GM21526 (cell line): ENCODE data around the gene CUEDC1.
"Not testable (repeated sequence)": the region's sequence is repeated elsewhere in the genome, so short reads cannot be mapped to it uniquely, and the experiment has no call there.

Experiments
- ATAC-seq: cut with Tn5 transposase; IDR thresholded peaks from one replicate; pipeline ENCODE4 v1.9.1; 2021; ENCODE audit warnings: moderate library complexity; ENCODE audit not compliant: unreplicated experiment, low FRiP score

Gene CUEDC1

DNA sequence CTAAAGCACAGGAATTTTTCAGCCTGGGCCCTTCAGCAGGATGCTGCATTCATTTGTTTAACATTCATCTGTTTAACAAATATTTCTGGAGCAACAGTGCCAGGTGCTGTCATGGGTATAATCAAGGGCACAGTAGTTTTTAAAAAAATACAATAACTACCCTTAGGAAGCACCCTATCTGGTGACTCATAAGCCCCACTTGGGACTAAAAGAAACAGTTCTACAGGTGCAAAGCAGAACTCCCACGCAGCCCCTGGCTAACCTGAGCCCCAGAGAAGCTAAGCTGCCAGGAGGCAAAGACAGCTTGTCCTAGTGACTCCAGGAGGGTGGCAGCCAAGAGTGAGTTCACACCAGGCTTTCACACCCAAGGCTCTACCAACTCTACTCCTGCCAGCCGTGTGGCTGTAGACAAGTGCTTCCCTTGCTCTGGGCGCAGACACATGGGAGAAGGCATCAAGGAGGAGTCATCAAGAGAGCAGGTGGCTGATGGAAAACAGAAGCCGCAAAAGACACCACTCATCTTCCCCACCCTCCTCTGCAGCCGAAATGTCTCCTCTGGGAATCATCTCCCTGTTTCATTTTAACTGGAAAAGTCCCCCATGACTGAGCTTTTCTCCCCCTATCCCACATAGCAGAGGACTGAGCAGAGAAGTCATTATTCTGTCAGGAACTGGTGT lies 14.4 kb downstream of the CUEDC1 start:
- ATAC-seq: no peak

DNA sequence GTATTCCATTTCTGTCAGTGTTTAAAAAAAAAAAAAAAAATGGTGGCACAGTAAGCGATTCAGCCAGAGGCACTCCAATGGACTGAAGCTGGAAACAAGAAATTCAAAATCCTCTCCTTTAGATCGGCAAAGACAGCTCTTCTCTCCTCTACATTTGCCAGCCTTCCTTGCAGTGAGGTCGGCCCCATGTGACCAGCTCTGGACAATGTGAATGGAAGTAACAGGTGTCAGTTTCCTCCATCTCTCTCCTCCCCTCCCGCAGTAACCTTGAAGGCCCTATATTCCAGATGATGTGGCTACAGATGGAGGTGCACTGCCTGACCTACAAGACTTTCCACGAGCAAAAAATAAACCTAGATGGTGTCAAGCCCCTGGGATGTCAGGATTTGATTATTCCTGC lies 15.0 kb downstream of the CUEDC1 start:
- no peak for ATAC-seq

DNA sequence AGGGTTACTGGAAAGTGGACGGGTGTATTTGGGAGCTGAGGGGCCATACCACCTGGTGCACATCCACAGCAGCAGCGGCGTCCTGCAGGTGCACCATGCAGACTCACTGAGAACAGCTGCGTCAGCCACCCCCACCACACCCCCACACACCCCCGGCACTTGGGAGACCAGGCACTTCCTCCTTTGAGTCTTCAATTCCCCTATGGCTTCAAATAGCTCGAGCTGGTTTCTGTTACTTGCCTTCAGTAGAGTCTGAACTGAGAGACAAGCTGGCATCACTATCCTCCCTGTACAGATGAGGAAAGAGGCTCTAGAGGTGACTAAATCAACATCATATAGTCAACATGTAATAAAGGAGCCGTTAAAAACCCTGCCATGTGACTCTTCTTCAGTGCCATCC lies 15.4 kb downstream of the CUEDC1 start:
- peak; percentile 50 for ATAC-seq

DNA sequence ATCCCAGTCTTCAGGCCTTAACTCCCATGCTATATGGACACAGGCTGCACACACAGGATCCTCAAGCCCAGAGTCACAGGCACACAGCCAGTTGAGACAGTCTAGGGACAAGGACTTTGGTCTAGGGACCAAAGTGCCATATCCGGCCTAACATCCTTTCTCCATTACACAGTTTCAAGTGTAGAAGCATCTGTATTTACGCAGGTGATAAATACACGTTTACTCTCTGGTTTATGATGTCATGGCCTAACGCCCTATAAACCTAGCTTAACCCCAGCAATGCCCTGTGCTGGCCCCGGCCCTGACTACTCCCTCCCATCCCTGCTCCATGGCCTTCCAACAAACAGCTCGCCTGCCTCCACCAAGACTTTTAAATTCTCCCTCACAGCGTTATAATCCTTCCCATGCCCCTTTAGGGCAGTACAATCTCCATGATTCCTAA lies 17.1 kb downstream of the CUEDC1 start:
- ATAC-seq: no peak

DNA sequence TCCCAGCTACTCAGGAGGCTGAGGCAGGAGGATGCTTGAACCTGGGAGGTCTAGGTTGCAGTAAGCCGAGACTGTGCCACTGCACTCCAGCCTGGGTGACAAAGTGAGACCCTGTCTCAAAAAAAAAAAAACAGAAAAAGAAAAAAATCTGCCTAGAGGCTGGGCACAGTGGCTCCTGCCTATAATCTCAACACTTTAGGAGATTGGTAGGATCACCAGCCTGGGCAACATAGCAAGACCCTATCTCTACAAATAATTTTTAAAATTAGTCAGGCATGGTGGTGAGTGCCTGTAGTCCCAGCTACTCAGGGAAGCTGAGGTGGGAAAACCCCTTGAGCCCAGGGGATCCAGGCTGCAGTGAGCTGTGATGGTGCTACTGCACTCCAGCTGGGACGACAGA lies 17.7 kb downstream of the CUEDC1 start:
- no peak for ATAC-seq

DNA sequence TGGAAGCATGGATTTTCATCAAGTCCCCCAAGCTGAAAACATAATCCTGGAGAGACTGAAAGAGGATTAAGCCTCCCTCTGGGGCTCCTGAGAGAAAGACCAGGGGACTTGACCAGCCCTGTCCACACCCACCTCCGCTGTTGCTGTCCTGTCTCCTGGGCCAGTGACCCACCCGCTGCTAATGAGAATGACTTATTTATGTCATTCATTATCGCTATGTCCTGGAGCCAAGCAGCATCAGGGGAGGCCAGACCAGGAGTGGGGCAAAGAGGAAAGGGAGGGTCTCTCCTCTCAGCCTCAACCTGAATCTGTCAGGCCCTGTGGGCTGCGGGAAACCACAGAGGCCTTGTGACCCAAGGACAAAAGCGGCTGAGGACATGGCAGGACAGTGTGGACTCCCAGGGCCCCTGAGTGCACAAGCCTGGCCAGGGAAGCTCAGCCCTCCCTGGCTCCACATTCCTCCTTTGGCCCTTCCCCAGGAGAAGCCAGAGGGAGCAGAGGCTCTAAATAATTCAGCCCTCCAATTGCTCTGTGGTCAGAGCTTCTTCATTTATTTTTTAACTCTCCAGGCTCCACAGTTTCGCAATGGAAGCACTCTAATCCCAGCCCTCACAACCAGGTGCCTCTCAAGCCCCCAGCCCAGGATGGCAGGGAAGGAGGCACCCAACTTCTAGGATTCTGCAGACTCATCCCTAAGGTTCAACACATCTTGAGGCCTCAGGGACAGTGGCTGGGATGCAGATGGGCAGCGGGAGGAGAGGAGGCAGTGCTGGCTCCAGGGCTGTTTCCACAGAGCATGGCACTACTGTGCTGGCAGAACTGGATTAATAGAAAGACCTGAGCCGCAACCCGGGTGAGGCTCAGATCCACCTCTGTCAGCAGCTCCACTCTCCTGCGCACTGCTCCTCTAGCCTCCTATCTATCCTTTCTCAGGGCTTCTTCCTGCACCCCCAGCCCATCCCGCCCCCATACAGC lies 19.1 kb downstream of the CUEDC1 start:
- ATAC-seq: no peak

DNA sequence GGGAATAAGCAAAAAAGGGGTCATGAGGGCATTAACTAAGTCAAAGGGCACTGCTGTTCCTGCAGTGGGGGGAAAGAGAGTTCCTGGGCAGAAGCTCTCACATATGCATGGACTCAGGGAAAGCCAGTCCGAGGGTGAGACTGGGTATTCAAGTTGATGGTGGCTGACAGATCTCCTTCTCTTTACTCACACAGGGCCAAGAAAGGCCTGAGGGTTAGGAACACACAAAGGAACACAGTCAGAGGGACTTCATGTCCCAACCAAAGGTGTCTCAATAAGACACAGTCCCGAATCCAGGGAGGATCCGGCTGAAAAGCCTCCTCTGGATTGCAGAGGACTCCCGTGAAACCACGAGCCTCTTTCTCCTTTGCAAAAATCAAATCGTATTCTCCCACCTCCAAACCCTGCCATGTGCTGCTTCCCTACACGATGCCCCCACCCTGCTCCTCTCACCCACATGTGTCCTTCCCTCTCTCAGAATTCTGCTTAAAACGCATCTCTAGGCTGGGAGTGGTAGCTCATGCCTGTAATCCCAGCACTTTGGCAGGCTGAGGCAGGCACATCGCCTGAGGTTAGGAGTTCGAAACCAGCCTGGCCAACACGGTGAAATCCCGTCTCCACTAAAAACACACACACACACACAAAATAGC lies 23.6 kb downstream of the CUEDC1 start:
- no peak for ATAC-seq

DNA sequence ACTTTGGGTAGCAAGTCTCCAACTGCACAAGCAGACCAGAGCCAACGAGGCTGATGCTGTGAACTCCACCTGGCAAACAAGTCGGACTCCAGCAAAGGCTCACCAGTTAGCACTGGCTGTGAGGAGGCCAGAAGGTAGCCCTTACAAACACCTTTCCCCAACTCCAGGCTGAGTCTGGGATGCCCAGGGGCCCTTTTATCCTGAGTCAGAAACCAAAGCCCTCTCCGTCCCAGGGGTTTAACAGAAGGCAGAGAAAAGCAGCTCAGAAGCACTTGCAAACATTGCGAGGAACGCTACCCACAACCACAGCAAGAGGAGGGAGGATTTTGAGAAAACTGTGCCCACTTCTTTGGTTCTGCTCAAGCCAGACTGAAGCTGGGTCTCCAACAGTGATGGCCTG lies 25.0 kb downstream of the CUEDC1 start:
- no peak for ATAC-seq

DNA sequence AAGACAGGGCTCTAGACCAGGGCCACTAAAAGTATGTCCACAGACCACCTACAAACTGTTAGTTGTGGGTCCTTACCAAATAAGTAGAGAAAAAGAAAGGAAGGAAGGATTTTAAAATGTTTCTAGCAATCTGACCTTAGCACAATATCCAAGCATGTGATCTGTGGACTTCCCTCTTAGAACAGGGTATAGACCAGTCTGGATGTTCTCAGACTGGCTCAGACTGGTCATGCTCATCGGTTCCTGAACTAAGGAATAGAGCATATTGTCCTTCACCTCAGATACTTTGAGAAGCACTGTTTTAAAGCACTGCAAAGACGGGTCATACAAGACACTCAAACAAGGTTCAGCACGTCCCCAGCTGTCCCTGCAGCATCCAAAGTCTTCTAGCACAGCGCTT lies 25.8 kb downstream of the CUEDC1 start:
- no peak for ATAC-seq

DNA sequence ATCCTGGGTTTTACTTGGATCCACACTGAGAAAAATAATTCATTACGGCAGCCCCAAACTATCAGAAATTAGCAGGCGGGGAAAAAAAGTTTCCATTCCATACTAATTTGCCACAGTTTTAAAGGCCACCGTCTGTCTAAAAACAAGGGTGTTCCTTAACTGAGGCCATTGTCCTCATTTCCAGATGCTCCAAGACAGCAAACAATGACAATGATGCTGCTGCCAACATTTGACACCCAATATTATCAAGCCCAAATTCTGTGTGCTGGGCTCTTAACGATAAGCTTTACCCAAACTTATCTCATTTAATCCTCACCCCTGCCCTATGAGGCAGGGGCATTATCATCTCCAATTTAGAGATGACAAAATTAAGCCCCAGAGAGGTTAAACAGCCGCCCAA lies 26.3 kb downstream of the CUEDC1 start:
- no peak for ATAC-seq

DNA sequence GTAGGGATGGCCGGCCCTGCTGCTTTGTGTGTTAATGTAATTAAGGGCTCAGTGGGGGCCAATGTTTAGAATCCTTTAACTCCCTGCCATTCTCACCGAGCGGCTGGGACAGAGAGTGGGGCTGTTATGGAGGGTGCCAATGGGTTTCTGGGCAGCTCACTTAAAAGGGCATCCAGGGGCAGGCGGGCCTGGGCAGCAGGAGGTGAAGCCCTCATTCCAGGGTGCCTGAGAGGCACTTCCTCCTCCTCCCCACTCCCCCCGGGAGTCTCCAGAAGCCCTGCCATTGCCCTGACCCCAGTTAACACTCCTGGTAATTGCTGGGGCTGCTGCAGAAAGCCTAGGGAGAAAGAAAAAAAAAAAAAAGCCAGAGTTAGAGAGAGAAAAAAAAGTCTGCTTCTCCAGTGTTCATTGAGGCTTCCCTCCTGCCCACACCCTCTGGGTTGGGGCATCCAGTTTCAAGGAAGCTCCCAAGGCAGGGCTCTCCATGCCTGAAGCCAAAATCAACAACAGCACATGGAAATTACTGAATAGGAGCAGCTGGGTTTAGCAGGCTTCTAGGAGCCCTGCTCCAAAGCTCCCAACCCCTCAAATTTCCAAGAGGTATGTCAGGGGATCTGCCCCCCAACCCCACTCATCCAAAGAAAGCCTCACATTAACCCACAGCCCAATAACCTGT lies 28.0 kb downstream of the CUEDC1 start:
- no peak for ATAC-seq

DNA sequence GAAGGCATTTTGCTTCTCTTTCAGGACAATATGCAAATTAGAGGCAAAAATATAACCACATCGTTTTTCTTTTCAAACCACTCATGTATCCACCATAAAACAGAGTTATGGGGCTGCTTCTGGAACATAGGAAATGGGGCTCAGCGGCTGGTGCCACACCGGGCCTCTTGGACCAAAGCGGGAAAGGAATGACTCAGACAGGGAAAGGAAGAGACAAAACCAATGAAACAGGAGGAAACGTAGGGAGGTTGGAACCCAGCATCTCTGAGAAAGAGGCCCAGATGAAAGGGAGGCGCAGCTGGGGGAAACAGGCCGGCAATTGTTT lies 28.5 kb downstream of the CUEDC1 start:
- ATAC-seq: no peak

DNA sequence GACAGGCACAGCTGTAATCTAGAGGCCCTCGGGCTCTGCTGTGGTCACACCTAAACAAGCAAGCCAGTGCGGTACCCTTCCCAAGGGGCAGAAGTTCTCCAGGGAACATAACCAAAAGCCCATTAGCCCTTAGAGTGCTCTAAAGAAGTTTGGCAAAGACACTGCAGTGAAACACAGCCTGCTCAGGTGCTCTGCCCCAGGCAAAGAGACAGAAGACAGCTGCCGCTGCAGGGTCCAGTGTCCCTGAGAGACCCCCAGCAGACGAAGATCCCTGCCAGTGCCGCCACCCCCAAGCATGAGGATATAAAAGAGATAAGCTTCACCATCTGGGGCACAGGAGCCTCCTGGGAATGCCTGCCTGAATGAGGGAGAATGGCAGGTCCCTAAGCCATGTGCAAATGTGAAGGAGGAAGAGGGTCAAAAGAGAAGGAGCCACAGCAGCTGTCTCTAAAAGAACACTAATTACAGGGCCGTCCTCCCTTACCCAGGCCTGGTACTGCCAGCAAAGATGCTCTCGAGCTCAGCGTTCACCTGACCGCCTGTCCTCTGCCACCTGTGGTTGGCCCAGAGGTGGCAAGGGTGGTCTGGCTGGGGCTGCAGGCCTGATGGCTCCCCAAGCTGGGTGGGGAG lies 29.7 kb downstream of the CUEDC1 start:
- ATAC-seq: no peak

DNA sequence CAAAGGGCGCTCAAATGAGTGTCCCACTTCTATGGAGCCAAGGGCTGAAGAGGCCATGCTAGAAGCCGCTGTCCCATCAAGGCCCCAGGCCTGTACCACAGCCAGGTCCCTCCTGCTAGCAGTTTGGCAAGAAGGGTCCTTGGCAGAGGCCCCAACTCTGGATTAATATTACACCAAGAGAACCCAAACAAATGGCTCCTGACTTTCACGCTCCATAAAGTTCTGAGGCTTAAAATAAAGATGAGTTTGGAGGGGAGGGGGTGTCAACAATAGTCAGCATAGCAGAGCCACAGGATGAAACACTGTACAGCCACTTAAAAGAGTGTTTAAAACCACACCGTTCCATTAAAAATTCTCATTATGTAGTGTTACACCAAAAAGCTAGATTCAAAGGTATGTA lies 30.5 kb downstream of the CUEDC1 start:
- no peak for ATAC-seq

DNA sequence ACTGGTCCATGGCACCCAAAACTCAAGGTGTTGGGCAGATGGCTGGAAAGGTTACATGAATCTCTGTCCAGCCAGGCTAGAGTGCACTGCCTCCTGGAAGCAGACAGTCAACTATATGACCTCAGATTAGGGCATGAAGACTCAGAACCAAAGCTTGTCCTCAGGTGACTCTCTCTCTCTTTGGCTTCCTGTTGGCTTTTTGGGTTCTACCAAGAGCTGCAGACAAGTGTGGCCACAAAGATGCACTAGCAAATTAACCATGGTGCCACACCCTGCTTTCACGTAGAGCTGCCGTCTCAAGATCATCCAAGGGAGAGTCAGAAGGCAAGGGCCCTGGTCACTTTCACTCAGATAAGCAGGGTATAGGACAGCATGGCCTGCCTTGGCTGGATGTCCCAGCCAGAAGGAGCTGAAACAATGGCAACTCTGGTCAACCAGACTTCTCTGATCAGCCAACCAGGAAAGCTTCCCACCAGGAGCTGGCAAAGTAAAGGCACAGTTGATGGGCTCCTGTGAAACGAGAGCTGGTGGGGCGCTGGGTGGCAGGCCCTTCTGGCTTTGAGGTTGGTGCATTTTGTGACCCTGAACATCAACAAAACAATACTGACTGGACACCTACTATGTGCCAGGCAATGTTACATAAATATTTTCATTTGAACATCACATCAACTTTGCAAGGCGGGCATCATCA lies 31.9 kb downstream of the CUEDC1 start:
- no peak for ATAC-seq

DNA sequence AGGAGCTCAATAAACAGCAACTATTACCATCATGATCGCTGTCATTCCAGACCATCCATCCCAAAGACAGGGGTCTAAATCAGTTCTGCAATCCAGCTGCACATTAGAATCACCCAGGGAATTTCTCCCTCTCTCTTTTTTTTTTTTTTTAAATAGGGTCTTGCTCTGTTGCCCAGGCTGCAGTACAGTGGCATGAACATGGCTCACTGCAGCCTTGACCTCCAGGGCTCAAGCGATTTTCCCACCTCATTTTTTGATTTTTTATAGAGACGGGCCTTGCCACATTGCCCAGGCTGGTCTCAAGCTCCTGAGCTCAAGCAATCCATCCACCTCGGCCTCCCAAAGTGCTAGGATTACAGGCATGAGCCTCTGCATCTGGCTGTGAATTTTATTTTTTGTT lies 32.5 kb downstream of the CUEDC1 start:
- ATAC-seq: not testable (repeated sequence)

DNA sequence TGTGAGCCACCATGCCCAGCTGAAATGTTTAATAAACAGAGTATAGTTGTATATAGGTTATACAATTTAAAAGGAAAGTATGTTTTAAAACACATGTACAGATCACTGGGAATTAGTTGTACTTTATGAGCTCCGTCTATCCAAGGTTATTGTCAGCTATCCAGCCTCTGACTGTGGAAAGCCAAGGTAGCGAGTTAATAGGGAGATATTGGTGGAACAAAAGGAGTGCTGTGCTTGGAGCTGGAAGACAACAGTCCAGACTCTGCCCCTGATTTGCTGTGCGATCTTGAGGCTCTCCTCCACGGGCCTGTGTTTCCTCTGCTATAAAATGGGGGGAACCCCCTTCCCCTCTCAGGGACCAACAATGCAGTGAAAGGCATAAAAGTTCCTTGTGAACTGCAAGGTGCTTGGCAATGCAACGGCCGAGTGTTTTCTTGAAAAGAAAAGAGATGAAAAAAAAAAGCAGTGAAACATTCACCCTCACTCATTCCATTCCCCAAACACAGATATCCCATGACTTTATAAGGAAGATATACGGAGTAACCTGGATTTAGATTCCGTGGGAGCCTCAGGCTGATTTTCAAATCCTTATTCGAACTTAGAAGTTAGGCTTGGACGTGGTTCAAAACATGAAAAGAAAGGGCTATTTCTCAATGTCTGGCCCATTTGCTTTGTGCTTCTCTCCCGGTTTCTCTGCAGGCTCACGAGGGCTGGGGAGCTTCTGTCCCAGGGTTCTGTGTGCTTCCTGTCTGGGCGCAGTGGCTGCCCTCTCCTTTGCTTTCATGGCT lies 34.1 kb downstream of the CUEDC1 start:
- ATAC-seq: no peak

DNA sequence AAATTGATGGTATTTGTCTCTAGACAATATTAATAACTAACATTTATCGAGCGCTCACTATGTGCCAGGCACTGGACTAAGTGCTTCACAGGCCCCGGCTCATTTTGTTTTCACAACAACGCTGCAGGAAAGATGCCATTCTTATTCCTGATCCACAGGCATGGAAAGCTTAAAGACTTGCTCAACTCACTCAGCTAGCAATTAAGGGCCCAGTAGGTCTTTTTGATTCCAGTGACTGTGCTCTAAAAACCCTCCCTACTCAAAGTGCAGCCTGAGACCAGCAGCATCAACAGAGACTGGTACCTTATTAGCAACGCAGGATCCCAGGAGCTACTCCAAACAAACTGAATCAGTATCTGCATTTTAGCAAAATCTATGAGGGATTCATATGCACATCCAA lies 35.3 kb downstream of the CUEDC1 start:
- no peak for ATAC-seq
